ENCODE measurements around the gene SNF8.
A peak's percentile ranks its signal among the peaks of the same experiment; 100 is the strongest.

Gene SNF8

GRCh38 chr17:48901241-48901640 lies 43.4 kb downstream of the SNF8 start:
- H3K4me3 ChIP-seq (ENCODE audit: low read depth, low read length), result no peak overlapping the region
- no peak for DNase-seq (ENCODE audit: low read depth)
- TF ChIP-seq MAX (IDR thresholded peaks at IDR 0.05; ENCODE audit: low read depth, low read length) (no peak), MYC (IDR thresholded peaks at IDR 0.05; ENCODE audit: low read depth, low read length) (no peak), CTCF (IDR thresholded peaks at IDR 0.05; ENCODE audit: low read depth, low read length) (no peak), POLR2A (IDR thresholded peaks at IDR 0.05; ENCODE audit: extremely low read depth, insufficient read length) (no peak)

GRCh38 chr17:48894886-48895285 lies 49.8 kb downstream of the SNF8 start:
- DNase-seq (ENCODE audit: low read depth), result no peak
- no peak overlapping the region for H3K4me3 ChIP-seq (ENCODE audit: low read depth, low read length)
- TF ChIP-seq POLR2A (IDR thresholded peaks at IDR 0.05; ENCODE audit: extremely low read depth, insufficient read length), result no peak
- no peak for TF ChIP-seq MAX (IDR thresholded peaks at IDR 0.05; ENCODE audit: low read depth, low read length)
- no peak for TF ChIP-seq CTCF (IDR thresholded peaks at IDR 0.05; ENCODE audit: low read depth, low read length)
- TF ChIP-seq MYC (IDR thresholded peaks at IDR 0.05; ENCODE audit: low read depth, low read length), result no peak

- peak overlapping the region; percentile 99 for H3K4me3 ChIP-seq (ENCODE audit: low read depth, low read length)
- DNase-seq (ENCODE audit: low read depth), result no peak
- TF ChIP-seq MYC (IDR thresholded peaks at IDR 0.05; ENCODE audit: low read depth, low read length) (no peak), CTCF (IDR thresholded peaks at IDR 0.05; ENCODE audit: low read depth, low read length) (no peak), MAX (IDR thresholded peaks at IDR 0.05; ENCODE audit: low read depth, low read length) (no peak), POLR2A (IDR thresholded peaks at IDR 0.05; ENCODE audit: extremely low read depth, insufficient read length) (no peak)
Measured at GRCh38 chr17:48893646-48894508, 50.8 kb downstream of the SNF8 start.

- H3K4me3 ChIP-seq (ENCODE audit: low read depth, low read length), result peak overlapping the region; percentile 99
- peak; percentile 58 for DNase-seq (ENCODE audit: low read depth)
- no peak for TF ChIP-seq POLR2A (IDR thresholded peaks at IDR 0.05; ENCODE audit: extremely low read depth, insufficient read length)
- no peak for TF ChIP-seq MYC (IDR thresholded peaks at IDR 0.05; ENCODE audit: low read depth, low read length)
- no peak for TF ChIP-seq MAX (IDR thresholded peaks at IDR 0.05; ENCODE audit: low read depth, low read length)
- TF ChIP-seq CTCF (IDR thresholded peaks at IDR 0.05; ENCODE audit: low read depth, low read length), result no peak
Measured at GRCh38 chr17:48892940-48893645, 51.5 kb downstream of the SNF8 start.

GRCh38 chr17:48890086-48890485 lies 54.6 kb downstream of the SNF8 start:
- no peak overlapping the region for H3K4me3 ChIP-seq (ENCODE audit: low read depth, low read length)
- TF ChIP-seq MYC (IDR thresholded peaks at IDR 0.05; ENCODE audit: low read depth, low read length), result no peak
- no peak for TF ChIP-seq MAX (IDR thresholded peaks at IDR 0.05; ENCODE audit: low read depth, low read length)
- TF ChIP-seq CTCF (IDR thresholded peaks at IDR 0.05; ENCODE audit: low read depth, low read length), result no peak
- TF ChIP-seq POLR2A (IDR thresholded peaks at IDR 0.05; ENCODE audit: extremely low read depth, insufficient read length), result no peak
- DNase-seq (ENCODE audit: low read depth), result no peak
